LNCAP (cell line): ENCODE results near the gene RPS28.

Experiments used
- CTCF ChIP-seq: fragments of 450-650 bp; IDR thresholded peaks from 2 replicates; pipeline ENCODE4 v1.5.1; 2017; ENCODE audit warnings: mild to moderate bottlenecking

Gene RPS28

DNA sequence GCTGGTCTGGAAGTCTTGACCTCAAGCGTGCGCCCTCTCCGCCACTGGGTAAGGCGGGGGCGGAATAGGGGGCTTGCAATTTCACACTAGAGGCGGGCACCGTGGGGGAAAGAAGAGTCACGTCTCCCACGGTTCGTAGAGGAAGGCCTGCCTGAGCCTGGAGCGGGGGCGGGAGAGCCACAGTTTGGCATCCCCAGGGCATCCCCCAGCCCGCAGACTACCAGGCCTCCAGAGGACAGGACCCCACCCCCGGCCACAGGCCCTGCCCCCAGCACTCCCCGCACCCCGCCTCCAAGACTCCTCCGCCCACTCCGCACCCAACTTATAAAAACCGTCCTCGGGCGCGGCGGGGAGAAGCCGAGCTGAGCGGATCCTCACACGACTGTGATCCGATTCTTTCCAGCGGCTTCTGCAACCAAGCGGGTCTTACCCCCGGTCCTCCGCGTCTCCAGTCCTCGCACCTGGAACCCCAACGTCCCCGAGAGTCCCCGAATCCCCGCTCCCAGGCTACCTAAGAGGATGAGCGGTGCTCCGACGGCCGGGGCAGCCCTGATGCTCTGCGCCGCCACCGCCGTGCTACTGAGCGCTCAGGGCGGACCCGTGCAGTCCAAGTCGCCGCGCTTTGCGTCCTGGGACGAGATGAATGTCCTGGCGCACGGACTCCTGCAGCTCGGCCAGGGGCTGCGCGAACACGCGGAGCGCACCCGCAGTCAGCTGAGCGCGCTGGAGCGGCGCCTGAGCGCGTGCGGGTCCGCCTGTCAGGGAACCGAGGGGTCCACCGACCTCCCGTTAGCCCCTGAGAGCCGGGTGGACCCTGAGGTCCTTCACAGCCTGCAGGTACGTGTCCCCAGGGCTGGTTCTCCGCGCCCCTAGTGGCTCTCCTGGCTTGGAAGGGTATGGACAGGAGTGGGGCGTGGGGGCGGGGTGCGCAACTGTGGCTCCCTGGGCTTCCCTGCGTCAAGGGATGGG lies 42.8 kb downstream of the RPS28 start, which contains the start of gene ANGPTL4:
Gene ANGPTL4 (plus strand): TSS at position 353 of the 969 bp plus-strand sequence. CDS start 167 bp downstream, at position 520.
- no peak for TF ChIP-seq CTCF

DNA sequence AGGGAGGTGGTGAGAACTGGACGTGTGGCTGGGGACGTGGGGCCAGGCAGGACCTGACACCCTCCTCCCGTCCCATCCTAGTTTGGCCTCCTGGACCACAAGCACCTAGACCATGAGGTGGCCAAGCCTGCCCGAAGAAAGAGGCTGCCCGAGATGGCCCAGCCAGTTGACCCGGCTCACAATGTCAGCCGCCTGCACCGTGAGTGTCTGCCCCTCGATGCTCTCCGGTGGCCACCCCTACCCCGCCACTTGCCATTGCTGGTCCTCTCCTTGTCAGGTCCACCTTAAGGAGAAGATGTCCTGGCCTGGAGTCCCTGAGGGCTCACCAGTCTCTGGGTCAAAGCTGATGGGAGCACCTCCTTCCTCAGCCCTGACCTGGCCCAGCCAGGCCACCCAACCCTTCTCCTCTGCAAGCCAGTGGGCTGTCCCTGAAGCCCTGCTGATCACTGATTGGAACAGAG lies 44.9 kb downstream of the RPS28 start:
- TF ChIP-seq CTCF, result no peak

DNA sequence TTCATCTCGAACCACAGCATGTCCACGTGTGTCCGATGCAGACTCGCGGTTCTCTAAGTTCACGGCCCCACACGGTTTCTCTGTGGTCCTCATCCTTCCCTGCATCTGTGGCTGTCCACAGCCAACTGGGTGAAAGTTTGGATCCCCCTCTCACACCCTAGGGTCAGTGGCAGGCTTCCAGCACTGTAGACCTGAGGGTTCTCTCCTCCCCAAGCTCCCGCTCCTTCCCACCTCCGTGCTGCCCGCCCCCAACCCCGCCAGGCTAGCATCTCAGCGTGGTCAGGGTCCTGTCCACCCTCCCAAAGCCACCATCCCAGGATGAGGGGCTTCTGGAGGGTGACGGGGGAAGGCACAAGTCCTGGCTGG lies 45.6 kb downstream of the RPS28 start:
- TF ChIP-seq CTCF, result no peak

GRCh38 chr19:8367327-8368001 lies 46.2 kb downstream of the RPS28 start:
- TF ChIP-seq CTCF, result no peak

GRCh38 chr19:8370176-8371010 lies 49.1 kb downstream of the RPS28 start:
- no peak for TF ChIP-seq CTCF

DNA sequence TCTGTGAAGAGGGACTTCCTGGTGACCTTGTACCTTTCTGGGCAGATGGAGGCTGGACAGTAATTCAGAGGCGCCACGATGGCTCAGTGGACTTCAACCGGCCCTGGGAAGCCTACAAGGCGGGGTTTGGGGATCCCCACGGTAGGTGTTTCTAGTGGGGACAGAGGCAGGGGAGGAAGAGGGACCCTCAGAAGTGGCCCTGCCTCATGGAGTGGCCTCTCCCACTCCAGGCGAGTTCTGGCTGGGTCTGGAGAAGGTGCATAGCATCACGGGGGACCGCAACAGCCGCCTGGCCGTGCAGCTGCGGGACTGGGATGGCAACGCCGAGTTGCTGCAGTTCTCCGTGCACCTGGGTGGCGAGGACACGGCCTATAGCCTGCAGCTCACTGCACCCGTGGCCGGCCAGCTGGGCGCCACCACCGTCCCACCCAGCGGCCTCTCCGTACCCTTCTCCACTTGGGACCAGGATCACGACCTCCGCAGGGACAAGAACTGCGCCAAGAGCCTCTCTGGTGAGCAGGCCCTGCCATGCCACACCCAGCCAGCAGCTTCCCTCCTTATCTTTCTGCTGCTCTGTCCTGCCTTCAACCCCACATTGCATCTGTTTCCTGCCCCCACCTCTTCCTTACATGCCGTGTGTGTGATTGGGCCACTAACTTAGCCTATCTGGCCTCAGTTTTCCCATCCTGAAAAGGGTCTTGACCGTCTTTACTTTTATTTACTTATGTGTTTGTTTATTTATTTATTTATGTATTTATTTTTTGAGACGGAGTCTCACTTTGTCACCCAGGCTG lies 49.9 kb downstream of the RPS28 start:
- TF ChIP-seq CTCF, result no peak
